Spleen (tissue), 11 donors: ENCODE measurements around the gene FBLN2. TPM values are rescaled to one million over a fixed set of nuclear protein-coding genes. Genes with fewer than 3 reads are reported as not detected.

Experiments used
- DNase-seq: peaks from one replicate; pipeline ENCODE4 v3.0.0-alpha.2; 2020
- H3K27ac ChIP-seq, 8 donors: fragments of 200-600 bp; sonication (generic) in 7 of 8; 1 replicate in 4 of 8; 2 replicates in 4 of 8; pipeline versions ENCODE4 v1.5.0 to v1.8.0; 2016 to 2021; ENCODE audit warnings: inconsistent platforms in 4 of 8, mild to moderate bottlenecking in 4 of 8, moderate library complexity in 1 of 8
- H3K27me3 ChIP-seq, 7 donors: fragments of 200-600 bp; sonication (generic) in 6 of 7; replicated peaks in 1 of 7; 1 replicate in 4 of 7; 2 replicates in 3 of 7; pipeline versions ENCODE4 v1.5.0 to v1.8.0; 2016 to 2021; ENCODE audit warnings: inconsistent platforms in 3 of 7, mild to moderate bottlenecking in 1 of 7
- H3K36me3 ChIP-seq, 6 donors: fragments of 200-600 bp; sonication (generic) in 5 of 6; 1 replicate in 4 of 6; 2 replicates in 2 of 6; pipeline versions ENCODE4 v1.5.0 to v1.8.0; 2016 to 2021; ENCODE audit warnings: inconsistent platforms in 2 of 6
- H3K4me1 ChIP-seq, 6 donors: fragments of 200-600 bp; sonication (generic) in 5 of 6; 1 replicate in 3 of 6; 2 replicates in 3 of 6; pipeline versions ENCODE4 v1.5.0 to v1.8.0; 2016 to 2021; ENCODE audit warnings: inconsistent platforms in 3 of 6
- H3K4me3 ChIP-seq, 8 donors: fragments of 200-600 bp; sonication (generic) in 7 of 8; 1 replicate in 4 of 8; 2 replicates in 4 of 8; pipeline versions ENCODE4 v1.5.0 to v1.8.0; 2016 to 2021; ENCODE audit warnings: inconsistent platforms in 4 of 8, mild to moderate bottlenecking in 4 of 8, moderate library complexity in 2 of 8
- H3K9me3 ChIP-seq, 8 donors: fragments of 200-600 bp; sonication (generic) in 7 of 8; 1 replicate in 4 of 8; 2 replicates in 4 of 8; pipeline versions ENCODE4 v1.5.0 to v1.8.0; 2016 to 2021; ENCODE audit warnings: inconsistent platforms in 4 of 8
- CTCF ChIP-seq, 11 experiments: fragments of 200-600 bp in 7 of 11; fragments of 450-650 bp in 4 of 11; sonication (generic) in 4 of 11; IDR thresholded peaks in 8 of 11; conservative IDR thresholded peaks in 3 of 11; 1 replicate in 7 of 11; 2 replicates in 4 of 11; pipeline versions ENCODE4 v1.4.0 to v1.8.0; 2016 to 2021; ENCODE audit warnings: antibody characterized with exemption in 11 of 11, inconsistent platforms in 4 of 11, mild to moderate bottlenecking in 1 of 11
- POLR2A ChIP-seq, 3 donors: fragments of 450-650 bp; IDR thresholded peaks; one replicate each; pipeline ENCODE4 v1.5.1; 2017; ENCODE audit warnings: antibody characterized with exemption in 3 of 3, mild to moderate bottlenecking in 1 of 3
- POLR2AphosphoS5 ChIP-seq, 3 donors: sonication (generic); formaldehyde crosslinking; IDR thresholded peaks; one replicate each; pipeline ENCODE4 v1.5.1; 2017; ENCODE audit warnings: antibody characterized with exemption in 3 of 3
- WGBS, 5 donors: extraction: QIAGEN DNeasy Blood & Tissue Kit in 3 of 5; methylation state at CpG; one replicate each; pipeline versions ENCODE4 v1.1.5 to v1.1.7; 2013 to 2018; 5-methylcytosine and 5-hydroxymethylcytosine counted together
- intact Hi-C: fragments of 100-400 bp; cut with DNase I; formaldehyde crosslinking; loops from one replicate; pipeline ENCODE4 v1.15.0; 2023; ENCODE audit warnings: low total_unique reads
- polyA plus RNA-seq, 3 donors: library from polyadenylated mRNA; stranded (reverse); fragments of 200-250 nt; gene quantifications; one replicate each; pipeline ENCODE4 v1.2.1, GENCODE V29; 2013
- total RNA-seq, 7 donors: library from RNA; depleted of rRNA in 3 of 7; stranded (reverse); fragments of >200 nt in 3 of 7; fragmentation: NEBNext Ultra II Directional in 4 of 7; extraction: Animal tissue kit (Norgen Biotek cat#: 25700) in 4 of 7; gene quantifications; one replicate each; pipeline versions ENCODE4 v1.1.0 to v1.2.1, GENCODE V29; 2016 to 2021
- donor health status: healthy with polysubstance abuse.
- donor health status: DM: no; HTN: no; CAD: no; lungs with moderate emphysema.
- donor health status: DM: no; HTN: no; CAD: no.
- donor health status: Bipolar disorder and iron deficiency.
- donor health status: healthy.
- donor health status: DM: no; HTN: no; CAD: no.
- donor health status: DM: yes; HTN: yes; CAD: no.

The FBLN2 gene
- total and polyA plus RNA-seq, 10 donors, result 6.1 to 28.2 (median 12.5) TPM

GRCh38 chr3:13584901-13585300, 36.0 kb downstream of the FBLN2 start:
- Histone ChIP-seq H3K4me1 (peaks cover 0 to 19% (median 11%) of the 10 kb centered on the region in 6 donors), H3K4me3 (no peak overlapping the region), H3K27me3 (no peaks in the 10 kb centered on the region), H3K36me3 (no peaks in the 10 kb centered on the region), H3K9me3 (no peaks in the 10 kb centered on the region), H3K27ac (no peak overlapping the region)
- peak; percentile 65 for DNase-seq
- 57 to 78% (median 62%) methylated on average over 2 to 5 of the region's 5 CpGs for WGBS, 5 donors
- TF ChIP-seq POLR2A (IDR thresholded peaks at IDR 0.05), result no peak
- peak in 1 of 3 donors; percentile 28 for TF ChIP-seq POLR2AphosphoS5 (IDR thresholded peaks at IDR 0.05)
- intact Hi-C loops, result no loop called here

- Histone ChIP-seq H3K27me3 (no peaks in the 10 kb centered on the region), H3K36me3 (no peaks in the 10 kb centered on the region), H3K27ac (no peak overlapping the region), H3K4me3 (no peak overlapping the region), H3K9me3 (no peaks in the 10 kb centered on the region), H3K4me1 (peaks cover 0 to 15% (median 2%) of the 10 kb centered on the region in 6 donors)
- intact Hi-C loops, result no loop called here
- DNase-seq, result no peak
- 67 to 84% (median 81%) methylated on average over 3 of the region's 3 CpGs for WGBS, 5 donors
- no peak for TF ChIP-seq POLR2A (IDR thresholded peaks at IDR 0.05)
- no peak for TF ChIP-seq POLR2AphosphoS5 (IDR thresholded peaks at IDR 0.05)
- TF ChIP-seq CTCF (IDR thresholded peaks at IDR 0.05 in 8 of 11, conservative IDR thresholded peaks at IDR 0.05 in 3 of 11), result no peak
Measured at GRCh38 chr3:13587442-13587841, 38.5 kb downstream of the FBLN2 start.

- Histone ChIP-seq H3K4me3 (no peak overlapping the region), H3K27me3 (no peaks in the 10 kb centered on the region), H3K27ac (no peak overlapping the region), H3K4me1 (peaks cover 0 to 7% (median 0%) of the 10 kb centered on the region in 6 donors), H3K36me3 (no peaks in the 10 kb centered on the region), H3K9me3 (no peaks in the 10 kb centered on the region)
- intact Hi-C loops, result no loop called here
- TF ChIP-seq POLR2AphosphoS5 (IDR thresholded peaks at IDR 0.05) (no peak), POLR2A (IDR thresholded peaks at IDR 0.05) (no peak), CTCF (IDR thresholded peaks at IDR 0.05 in 8 of 11, conservative IDR thresholded peaks at IDR 0.05 in 3 of 11) (no peak)
- peak; percentile 64 for DNase-seq
- 77 to 87% (median 85%) methylated on average over 16 of the region's 16 CpGs for WGBS, 5 donors
Measured at GRCh38 chr3:13588221-13588701, 39.3 kb downstream of the FBLN2 start.

- DNase-seq, result no peak
- no peak overlapping the region for H3K27ac ChIP-seq
- intact Hi-C loops, result no loop called here
Measured at GRCh38 chr3:13588993-13589392, 40.1 kb downstream of the FBLN2 start.

More at GRCh38 chr3:13588993-13589392, 40.1 kb downstream of the FBLN2 start:
- Histone ChIP-seq H3K36me3 (no peaks in the 10 kb centered on the region), H3K9me3 (no peaks in the 10 kb centered on the region), H3K4me3 (no peak overlapping the region), H3K4me1 (peaks cover 0 to 6% (median 0%) of the 10 kb centered on the region in 6 donors), H3K27me3 (no peaks in the 10 kb centered on the region)
- TF ChIP-seq POLR2A (IDR thresholded peaks at IDR 0.05) (no peak), CTCF (IDR thresholded peaks at IDR 0.05 in 8 of 11, conservative IDR thresholded peaks at IDR 0.05 in 3 of 11) (no peak)
- WGBS, 5 donors, result 88 to 92% (median 91%) methylated on average over 4 of the region's 4 CpGs
